RCC 7860 (cell line): Measurements from ENCODE around the gene ARHGEF26.

ENCODE experiments used
- DNase-seq: peaks from one replicate; pipeline ENCODE4 v3.0.0-alpha.2; 2015; ENCODE audit warnings: low spot score
- FAIRE-seq: peaks from 2 replicates; lab custom pipeline; 2012; peaks lifted over from hg19 to GRCh38; lab: Jason Lieb, UNC

ARHGEF26 gene

DNA sequence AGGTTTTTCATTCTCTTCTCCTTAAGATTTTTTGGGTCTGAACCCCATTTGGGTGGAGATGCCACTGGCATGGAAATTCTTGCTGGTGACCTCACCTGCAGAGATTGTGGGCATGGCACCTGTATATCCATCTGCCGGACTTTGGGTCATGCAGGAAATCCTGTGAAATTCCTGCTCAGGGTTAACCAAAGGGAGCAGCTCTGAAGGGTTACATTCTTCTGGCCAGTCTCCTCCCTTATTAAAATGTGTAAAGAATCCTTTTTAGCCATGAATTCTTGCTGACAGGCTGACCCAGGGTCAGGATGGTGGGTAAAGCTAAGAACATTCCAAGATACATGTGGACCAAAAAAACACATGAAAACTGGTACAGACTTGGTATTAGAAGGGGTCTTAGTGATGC is 27.4 kb downstream of the ARHGEF26 start:
- no peak for DNase-seq
- no peak for FAIRE-seq

DNA sequence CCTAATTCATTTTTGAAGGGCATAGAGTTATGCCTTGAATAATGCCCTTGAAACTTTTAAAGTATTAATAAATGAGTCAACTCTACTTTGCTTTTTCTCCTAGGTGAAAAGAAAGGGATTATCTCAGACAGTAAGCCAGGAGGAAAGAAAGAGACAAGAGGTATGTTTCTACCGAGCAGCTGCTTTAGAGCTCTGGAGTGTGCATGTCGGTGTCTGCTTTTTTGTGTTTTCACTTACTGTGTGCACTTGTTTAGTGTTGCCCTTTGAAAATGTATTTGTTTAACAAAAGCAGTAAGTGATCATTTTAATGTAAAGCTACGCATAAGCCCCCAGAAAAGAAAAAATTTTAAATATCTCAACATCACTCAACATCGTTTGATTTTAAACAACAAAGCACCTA is 28.1 kb downstream of the ARHGEF26 start:
- no peak for DNase-seq
- FAIRE-seq: no peak

GRCh38 chr3:154151969-154152368 is 30.8 kb downstream of the ARHGEF26 start:
- FAIRE-seq (peak; percentile 79), DNase-seq (peak; percentile 93)

GRCh38 chr3:154152741-154153140 is 31.6 kb downstream of the ARHGEF26 start:
- DNase-seq (no peak), FAIRE-seq (no peak)

DNA sequence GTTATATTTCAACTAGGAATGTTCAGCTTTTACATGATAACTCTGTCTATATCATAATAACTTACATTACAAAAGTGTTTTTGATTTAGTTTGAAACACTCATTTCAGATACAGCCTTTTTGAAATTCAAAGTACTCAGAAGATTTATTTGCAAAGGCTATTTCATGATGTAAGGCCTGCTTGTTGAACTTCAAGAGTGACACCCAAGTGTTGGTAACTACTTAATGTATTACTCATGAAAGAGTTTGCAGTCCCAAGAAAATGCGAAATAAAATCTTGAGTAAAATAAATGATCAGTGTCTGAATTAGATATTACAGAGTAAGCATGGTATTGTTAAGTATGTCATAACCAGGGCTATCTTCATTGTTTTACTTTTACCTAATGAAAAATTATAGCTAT is 35.3 kb downstream of the ARHGEF26 start:
- DNase-seq: no peak
- no peak for FAIRE-seq

DNA sequence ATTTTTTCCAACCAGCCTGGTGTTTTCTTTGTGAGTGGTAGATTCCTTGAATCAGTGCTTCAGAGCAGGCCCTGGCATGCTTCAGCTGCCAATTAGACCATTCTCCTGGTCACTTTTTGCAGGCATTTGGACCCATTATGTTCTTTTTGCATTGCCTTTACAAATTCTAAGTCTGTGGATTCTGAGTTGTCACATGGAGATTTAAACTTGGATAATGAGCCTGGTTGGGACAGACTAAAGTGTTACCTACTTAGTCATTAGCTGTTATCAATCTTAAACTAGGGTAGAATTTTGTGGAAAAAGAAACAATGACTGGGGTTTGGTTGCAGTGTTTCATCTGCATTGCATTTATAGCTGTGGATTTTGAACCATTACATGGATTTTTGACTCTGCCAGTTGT is 40.6 kb downstream of the ARHGEF26 start:
- no peak for FAIRE-seq
- DNase-seq: no peak

GRCh38 chr3:154164387-154164786 is 43.2 kb downstream of the ARHGEF26 start:
- FAIRE-seq: no peak
- no peak for DNase-seq

DNA sequence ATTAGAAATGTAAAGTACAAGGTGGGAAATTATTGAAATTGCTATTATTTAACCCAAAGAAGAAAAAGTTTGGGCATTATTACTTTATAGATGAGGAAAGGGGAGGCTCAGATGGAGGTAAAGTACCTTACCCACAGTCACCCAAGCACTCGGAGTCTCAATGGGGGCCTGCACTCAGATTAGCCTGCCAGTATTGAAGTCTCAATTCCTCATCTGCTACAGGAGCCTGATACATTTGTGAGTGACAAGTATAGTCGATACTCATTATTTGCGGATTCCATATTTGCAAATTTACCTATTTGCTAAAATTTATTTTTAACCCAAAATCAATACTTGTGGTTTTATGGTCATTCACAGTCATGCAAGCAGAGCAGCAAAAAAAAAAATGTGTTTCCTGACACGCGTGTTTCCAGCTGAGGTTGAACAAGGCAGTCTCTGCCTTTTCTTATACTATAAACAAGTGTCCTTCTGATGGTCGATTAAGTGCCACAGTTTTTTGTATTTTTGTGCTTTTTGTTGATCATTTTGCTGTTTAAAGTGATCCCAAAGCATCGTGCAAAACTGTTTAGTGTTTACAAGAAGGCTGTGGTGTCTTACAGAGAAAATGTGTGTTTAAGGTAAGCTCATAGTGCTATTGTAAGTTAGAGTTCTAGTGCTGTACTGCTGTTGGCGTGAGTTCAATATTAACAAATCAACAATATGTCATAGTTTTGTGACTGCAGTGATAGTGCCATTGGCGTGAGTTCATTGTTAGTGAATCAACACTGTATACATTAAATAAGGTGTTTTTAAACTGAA is 48.0 kb downstream of the ARHGEF26 start:
- FAIRE-seq: no peak
- DNase-seq: no peak

DNA sequence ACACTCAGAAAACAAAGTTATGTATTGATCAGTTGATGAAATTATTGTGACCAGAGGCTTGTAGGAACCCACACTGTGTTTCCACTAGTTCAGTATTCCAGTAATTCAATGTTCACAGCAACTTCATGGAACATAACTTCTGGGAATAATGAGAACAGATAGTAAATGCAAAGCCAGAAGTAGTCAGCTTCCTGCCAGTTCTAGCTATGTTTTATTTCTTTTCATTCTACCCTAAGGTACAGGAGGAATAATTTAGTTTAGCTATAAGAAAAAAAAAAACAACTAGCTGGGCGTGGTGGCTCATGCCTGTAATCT is 48.6 kb downstream of the ARHGEF26 start:
- FAIRE-seq (no peak), DNase-seq (no peak)

DNA sequence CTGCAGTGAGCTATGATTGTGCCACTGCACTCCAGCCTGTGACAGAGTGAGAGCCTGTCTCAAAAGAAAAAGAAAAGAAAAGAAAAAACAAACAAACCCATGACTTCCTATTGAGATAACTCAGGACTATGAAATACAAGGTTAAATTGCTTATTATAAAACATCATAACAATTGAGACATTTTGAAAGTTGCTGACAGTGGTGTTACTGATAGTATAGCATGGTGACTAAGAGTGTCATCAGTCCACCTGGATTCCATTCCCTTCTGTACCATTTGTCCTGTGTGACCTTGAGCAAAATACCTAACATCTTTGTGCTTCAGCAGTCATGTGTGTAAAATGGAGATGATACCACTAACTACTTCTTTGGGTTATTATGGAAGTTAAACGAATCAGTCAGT is 49.1 kb downstream of the ARHGEF26 start:
- FAIRE-seq: no peak
- DNase-seq: no peak

- FAIRE-seq (no peak), DNase-seq (no peak)
Measured at GRCh38 chr3:154175041-154175440, 53.9 kb downstream of the ARHGEF26 start.

DNA sequence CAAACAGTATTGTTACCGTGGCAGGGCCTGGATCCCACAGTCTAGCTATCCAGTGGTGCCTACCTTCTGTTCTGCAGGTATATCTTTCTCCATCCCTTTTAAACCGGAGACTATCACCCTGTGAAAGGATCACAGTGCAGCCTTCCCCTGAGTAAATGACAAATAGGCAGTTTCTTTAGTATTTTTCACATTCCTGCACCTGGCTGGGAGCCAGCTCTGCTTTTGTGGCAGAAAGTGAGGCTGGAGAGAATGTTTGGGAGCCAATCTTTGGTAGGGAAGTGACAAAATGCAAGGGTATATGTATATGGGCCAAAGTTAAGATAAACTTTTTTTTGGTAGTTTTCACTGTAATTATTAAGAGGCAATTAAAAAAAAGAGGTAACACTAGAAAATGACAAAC is 54.8 kb downstream of the ARHGEF26 start:
- FAIRE-seq (no peak), DNase-seq (no peak)

GRCh38 chr3:154177406-154177805 is 56.2 kb downstream of the ARHGEF26 start:
- DNase-seq (no peak), FAIRE-seq (no peak)

- DNase-seq (no peak), FAIRE-seq (no peak)
Measured at GRCh38 chr3:154178172-154178571, 57.0 kb downstream of the ARHGEF26 start.

DNA sequence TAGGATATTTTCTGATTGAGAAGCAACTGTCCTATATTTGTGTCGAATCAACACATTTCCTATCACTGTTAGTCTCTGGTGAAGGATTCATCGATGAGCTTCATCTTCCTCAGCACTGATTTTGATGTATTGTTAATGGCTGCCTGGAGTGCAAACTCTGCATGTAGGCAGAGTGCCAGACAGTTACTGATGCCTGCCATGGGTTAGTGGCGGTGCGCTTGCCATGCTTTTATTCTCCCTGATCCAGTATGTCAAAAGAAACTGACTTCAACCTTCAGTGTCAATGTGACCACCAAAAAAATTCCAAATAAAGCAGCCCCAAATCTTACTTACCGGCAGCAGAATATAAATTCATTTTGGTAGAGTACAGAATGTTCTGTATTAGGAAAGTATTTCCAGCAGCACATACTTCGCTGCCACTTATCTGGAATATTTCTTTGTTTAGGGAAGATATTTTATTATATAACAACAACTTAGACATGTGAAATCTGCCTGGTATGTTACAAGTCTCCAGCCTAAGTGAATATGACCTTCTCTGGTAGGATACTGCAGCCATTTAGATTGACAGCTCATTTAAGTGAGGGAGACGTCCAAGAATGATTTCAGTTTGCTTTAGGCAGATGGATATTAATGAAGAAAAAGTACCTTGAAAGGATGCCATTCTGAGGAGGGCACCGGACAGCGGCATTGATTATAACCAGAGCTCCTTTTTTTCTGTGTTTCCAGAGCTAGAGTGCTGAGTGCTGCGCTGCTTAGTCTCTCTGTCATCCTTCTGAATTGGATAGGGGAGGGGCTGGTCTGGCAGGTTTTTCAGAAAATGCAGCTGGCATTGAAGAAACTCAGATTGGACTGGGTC is 59.9 kb downstream of the ARHGEF26 start:
- FAIRE-seq: no peak
- DNase-seq: no peak

DNA sequence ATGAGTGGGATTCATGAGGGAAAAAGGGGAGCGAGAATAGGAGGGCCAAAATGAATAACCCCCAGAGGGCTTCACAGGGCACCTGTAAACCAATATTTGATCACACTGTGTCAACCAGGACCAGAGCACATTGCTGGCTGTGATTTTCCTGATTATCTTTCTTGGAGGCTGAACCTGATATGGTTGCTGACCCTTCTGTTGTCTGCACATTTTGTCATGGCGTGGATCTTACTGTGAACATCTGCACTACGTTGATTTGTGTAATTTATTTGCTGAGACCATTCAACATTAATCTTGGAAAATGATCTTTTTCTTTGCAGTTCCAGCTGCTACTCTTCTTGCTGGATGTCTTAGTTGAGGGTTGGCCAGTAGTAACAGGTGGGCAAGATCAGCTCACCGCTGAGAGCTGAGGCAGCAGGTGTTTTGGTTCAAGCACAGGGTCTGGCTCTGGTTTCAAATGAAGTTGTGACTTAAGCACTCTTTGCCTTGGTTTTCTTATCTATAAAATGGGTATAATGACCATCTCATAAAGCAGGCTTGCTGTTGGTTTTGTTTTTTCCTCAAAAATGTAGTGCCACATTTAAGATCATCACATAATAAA is 61.2 kb downstream of the ARHGEF26 start:
- FAIRE-seq: no peak
- DNase-seq: no peak

GRCh38 chr3:154182975-154183374 is 61.8 kb downstream of the ARHGEF26 start:
- DNase-seq (no peak), FAIRE-seq (no peak)

GRCh38 chr3:154184582-154184981 is 63.4 kb downstream of the ARHGEF26 start:
- FAIRE-seq (no peak), DNase-seq (no peak)

GRCh38 chr3:154188437-154188836 is 67.2 kb downstream of the ARHGEF26 start:
- FAIRE-seq: no peak
- DNase-seq: no peak

GRCh38 chr3:154188846-154189245 is 67.7 kb downstream of the ARHGEF26 start:
- DNase-seq (no peak), FAIRE-seq (no peak)

- FAIRE-seq (no peak), DNase-seq (no peak)
Measured at GRCh38 chr3:154191520-154191919, 70.3 kb downstream of the ARHGEF26 start.

GRCh38 chr3:154192225-154192624 is 71.0 kb downstream of the ARHGEF26 start:
- no peak for FAIRE-seq
- DNase-seq: no peak
